ENCODE data around the gene ANXA6.

DNA sequence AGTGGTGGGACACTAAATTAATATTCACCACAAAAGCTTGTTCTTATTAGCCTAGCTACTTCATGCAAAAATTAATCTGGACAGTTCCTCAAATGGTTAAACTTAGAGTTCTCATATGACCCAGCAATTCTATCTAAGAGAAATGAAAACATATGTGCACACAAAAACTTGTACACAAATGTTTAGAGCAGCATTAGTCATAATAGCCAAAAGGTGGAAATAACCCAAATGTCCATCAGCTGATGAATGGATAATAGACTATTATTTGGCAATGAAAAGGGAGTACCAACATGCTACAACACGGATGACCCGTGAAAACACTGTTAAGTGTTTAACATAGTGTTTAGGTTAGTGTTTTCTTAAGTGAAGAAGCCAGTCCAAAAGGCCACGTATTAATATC, 43.9 kb downstream of the ANXA6 start:
- TF ChIP-seq, protein P1, sequence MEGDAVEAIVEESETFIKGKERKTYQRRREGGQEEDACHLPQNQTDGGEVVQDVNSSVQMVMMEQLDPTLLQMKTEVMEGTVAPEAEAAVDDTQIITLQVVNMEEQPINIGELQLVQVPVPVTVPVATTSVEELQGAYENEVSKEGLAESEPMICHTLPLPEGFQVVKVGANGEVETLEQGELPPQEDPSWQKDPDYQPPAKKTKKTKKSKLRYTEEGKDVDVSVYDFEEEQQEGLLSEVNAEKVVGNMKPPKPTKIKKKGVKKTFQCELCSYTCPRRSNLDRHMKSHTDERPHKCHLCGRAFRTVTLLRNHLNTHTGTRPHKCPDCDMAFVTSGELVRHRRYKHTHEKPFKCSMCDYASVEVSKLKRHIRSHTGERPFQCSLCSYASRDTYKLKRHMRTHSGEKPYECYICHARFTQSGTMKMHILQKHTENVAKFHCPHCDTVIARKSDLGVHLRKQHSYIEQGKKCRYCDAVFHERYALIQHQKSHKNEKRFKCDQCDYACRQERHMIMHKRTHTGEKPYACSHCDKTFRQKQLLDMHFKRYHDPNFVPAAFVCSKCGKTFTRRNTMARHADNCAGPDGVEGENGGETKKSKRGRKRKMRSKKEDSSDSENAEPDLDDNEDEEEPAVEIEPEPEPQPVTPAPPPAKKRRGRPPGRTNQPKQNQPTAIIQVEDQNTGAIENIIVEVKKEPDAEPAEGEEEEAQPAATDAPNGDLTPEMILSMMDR (IDR thresholded peaks at IDR 0.05) = no peak
- TF ChIP-seq EZH2 (IDR thresholded peaks at IDR 0.05; ENCODE audit: borderline replicate concordance, insufficient read depth, low read depth, low read length, poor library complexity, severe bottlenecking) = no peak

Data from B cell (primary cell).